ENCODE measurements around the gene CNKSR3. TPM values are rescaled to one million over a fixed set of nuclear protein-coding genes. Genes with fewer than 3 reads are reported as not detected.

Gene CNKSR3
- total and polyA plus RNA-seq, 8 donors = 1.2 to 40.0 (median 6.2) TPM

GRCh38 chr6:154502553-154502952 lies 7.9 kb downstream of the CNKSR3 start:
- Histone ChIP-seq H3K4me3 (no peak overlapping the region), H3K27me3 (no peaks in the 10 kb centered on the region), H3K4me1 (peaks cover 19 to 47% (median 39%) of the 10 kb centered on the region in 4 donors), H3K36me3 (no peaks in the 10 kb centered on the region), H3K9me3 (no peaks in the 10 kb centered on the region), H3K27ac (no peak overlapping the region)
- TF ChIP-seq EP300 (IDR thresholded peaks at IDR 0.05) (no peak), POLR2A (IDR thresholded peaks at IDR 0.05) (no peak), CTCF (IDR thresholded peaks at IDR 0.05) (no peak), POLR2AphosphoS5 (IDR thresholded peaks at IDR 0.05) (no peak)
- WGBS, 5 donors = 79 to 93% (median 91%) methylated on average over 7 of the region's 7 CpGs
- intact Hi-C loops (cut with DNase I; ENCODE audit: low total_unique reads) = no loop called here
- DNase-seq = no peak

- WGBS, 5 donors = 35 to 64% (median 43%) methylated on average over 4 of the region's 4 CpGs
- Histone ChIP-seq H3K36me3 (no peaks in the 10 kb centered on the region), H3K27me3 (no peaks in the 10 kb centered on the region), H3K9me3 (no peaks in the 10 kb centered on the region), H3K4me1 (peaks cover 14 to 44% (median 30%) of the 10 kb centered on the region in 4 donors), H3K27ac (no peak overlapping the region), H3K4me3 (no peak overlapping the region)
- no peak for DNase-seq
- TF ChIP-seq CTCF (IDR thresholded peaks at IDR 0.05) = no peak
- intact Hi-C loops (cut with DNase I; ENCODE audit: low total_unique reads) = no loop called here
Measured at GRCh38 chr6:154501578-154501868, 9.0 kb downstream of the CNKSR3 start.

- TF ChIP-seq CTCF (IDR thresholded peaks at IDR 0.05) (peak in 2 of 7 experiments; percentile 15 to 39), POLR2A (IDR thresholded peaks at IDR 0.05) (no peak)
- DNase-seq = no peak
- Histone ChIP-seq H3K36me3 (no peaks in the 10 kb centered on the region), H3K27me3 (no peaks in the 10 kb centered on the region), H3K4me1 (peaks cover 9 to 39% (median 25%) of the 10 kb centered on the region in 4 donors), H3K27ac (no peak overlapping the region), H3K4me3 (no peak overlapping the region), H3K9me3 (no peaks in the 10 kb centered on the region)
- intact Hi-C loops (cut with DNase I; ENCODE audit: low total_unique reads) = no loop called here
- 67 to 75% (median 72%) methylated on average over 9 of the region's 9 CpGs for whole genome bisulfite sequencing, 5 donors
Measured at GRCh38 chr6:154500769-154501577, 9.5 kb downstream of the CNKSR3 start.

- Histone ChIP-seq H3K4me3 (no peak overlapping the region), H3K27ac (no peak overlapping the region), H3K4me1 (peaks cover 8 to 32% (median 24%) of the 10 kb centered on the region in 4 donors), H3K9me3 (no peaks in the 10 kb centered on the region), H3K27me3 (no peaks in the 10 kb centered on the region), H3K36me3 (no peaks in the 10 kb centered on the region)
- no peak for TF ChIP-seq CTCF (IDR thresholded peaks at IDR 0.05)
- no peak for TF ChIP-seq POLR2AphosphoS5 (IDR thresholded peaks at IDR 0.05)
- no peak for TF ChIP-seq POLR2A (IDR thresholded peaks at IDR 0.05)
- TF ChIP-seq EP300 (IDR thresholded peaks at IDR 0.05) = no peak
- WGBS, 5 donors = 42 to 59% (median 45%) methylated on average over 4 of the region's 4 CpGs
- intact Hi-C loops (cut with DNase I; ENCODE audit: low total_unique reads) = no loop called here
- no peak for DNase-seq
Measured at GRCh38 chr6:154499855-154500589, 10.5 kb downstream of the CNKSR3 start.
